NCI-H146 treated with DMSO at 0.1 percent for 48 hours (cell line): ENCODE measurements around the gene APLP2.
"Not testable (repeated sequence)": the region's sequence is repeated elsewhere in the genome, so short reads cannot be mapped to it uniquely, and the experiment has no call there.

Source experiments
- DNase-seq: peaks from one replicate; lab custom pipeline; 2025; ENCODE audit not compliant: unreplicated experiment; lab: John Stamatoyannopoulos, UW

Gene APLP2

DNA sequence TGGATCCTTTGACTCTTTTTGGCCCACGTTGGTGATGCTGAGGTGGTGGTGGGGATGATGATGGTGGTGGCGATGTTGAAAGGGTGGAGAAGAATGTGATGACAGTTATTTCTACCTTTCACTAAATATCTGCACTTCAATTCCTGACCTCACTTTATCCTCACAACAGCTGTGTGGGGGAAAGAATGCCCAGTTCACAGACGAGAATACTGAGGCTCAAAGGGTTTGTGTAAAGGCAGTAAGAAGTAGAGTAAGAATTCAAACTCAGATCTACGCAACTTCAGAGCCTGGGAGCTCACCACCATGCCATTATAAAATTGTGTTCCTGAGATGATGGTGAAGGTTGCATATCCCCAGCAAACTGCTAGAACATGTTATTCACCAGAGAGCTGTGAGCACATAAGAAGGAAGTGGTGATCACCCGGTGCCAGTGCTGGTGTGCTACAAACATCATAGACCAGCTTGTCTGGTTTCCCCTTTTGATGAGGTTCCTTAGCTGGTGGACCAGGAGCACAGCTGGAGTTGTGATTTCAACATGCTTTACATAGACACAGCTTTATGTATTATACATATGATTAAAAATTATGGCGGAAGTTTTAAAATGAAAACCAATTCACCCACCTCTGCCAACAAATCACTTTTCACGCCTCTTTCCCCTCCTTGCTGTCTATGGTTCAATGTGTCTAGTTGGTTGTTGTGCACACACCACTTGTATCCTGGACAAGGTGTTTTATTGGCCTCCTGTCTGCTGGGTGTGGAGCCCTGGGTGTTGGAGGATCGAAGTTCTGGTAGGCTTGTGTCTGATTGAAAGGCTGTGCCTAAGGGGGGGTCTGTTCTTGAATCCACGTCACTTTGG, 96.1 kb downstream of the APLP2 start:
- DNase-seq, result no peak

DNA sequence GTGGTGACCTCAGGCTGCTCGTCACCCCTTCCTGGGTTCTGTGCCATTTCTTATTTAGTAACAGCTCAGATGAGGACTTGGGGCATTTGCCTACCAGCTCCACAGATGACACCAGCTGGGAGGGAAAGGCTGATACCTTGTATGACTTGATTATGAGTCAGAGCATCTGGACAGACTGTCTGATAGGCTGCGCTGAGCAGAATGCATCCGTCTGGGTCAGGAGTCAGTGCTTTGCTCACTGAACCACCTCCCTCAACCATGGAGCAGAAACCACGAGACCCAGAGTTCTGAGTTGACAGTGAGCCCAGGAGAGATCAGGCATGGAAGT, 96.7 kb downstream of the APLP2 start:
- no peak for DNase-seq

DNA sequence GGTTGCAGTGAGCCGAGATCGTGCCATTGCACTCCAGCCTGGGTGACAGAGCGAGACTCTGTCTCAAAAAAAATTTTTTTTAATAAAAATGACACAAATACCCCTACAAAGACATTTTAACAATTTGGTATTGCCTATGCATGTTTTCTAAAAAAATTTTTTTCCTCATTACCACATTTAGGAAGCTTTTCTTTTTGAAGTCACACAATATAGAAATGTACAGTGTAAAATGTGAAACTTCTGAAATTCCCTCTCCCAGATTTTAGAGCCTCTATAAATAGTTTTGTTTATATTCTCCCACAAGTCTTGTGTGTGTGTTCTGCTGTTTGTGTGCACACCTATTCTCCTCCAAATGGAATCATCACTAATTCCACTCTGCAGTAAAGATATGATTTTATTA, 97.5 kb downstream of the APLP2 start:
- no peak for DNase-seq

DNA sequence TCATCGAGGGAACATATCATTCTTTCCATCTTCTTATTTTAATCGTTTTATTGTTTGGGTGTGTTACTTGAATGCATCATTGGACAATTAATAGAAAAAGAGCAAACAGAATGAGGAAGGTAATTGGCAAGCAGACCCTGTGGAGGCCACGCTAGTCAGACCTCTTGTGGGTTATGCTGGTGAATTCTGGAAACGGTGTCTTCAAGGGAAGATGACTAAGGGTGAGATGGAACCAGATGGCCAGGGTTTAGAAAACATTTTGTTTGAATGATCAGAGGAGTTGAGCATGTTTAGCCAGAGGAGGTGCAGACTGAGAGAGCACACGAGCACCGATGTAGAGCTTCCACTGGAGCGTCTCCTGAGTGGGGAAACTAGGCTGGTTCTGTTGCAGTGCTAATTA, 98.4 kb downstream of the APLP2 start:
- DNase-seq, result no peak

DNA sequence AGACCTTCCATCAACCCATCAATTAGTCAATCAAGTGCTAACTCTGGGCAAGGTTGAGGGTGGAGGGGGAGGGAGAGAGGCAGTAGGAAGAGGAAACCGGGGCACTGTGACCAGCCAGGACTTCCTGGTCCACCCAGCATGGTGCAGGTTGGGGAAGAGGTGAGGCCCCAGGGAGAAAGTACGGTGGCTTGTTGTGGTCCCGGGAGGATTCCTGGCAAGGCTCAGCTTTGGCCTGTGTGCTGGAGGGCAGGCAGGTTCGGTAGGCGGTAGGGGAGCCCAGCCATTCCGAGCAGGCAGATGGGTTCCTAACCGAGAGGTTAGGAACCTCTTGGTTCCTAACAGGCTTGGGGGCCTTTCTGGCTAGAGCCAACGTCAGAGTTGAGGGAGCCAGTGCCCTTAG, 100.7 kb downstream of the APLP2 start:
- no peak for DNase-seq

DNA sequence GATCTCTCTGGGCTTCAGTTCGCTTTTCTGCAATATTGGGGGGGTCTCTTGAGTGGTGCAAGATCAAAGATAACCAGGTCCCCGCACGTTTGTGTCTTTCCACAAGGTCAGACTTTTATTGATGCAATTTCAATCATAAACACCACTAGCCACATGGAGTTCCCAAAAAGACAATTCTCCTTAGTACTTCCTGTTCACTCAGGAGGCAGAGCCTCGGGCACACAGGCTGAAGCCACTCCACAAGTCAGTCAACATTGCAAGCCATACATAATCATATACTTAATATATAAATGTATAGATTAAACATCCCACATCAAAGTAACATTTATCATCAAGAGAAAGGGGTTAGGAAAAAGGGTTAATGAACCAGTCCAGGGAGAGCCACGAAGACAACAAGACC, 101.8 kb downstream of the APLP2 start:
- DNase-seq, result no peak

DNA sequence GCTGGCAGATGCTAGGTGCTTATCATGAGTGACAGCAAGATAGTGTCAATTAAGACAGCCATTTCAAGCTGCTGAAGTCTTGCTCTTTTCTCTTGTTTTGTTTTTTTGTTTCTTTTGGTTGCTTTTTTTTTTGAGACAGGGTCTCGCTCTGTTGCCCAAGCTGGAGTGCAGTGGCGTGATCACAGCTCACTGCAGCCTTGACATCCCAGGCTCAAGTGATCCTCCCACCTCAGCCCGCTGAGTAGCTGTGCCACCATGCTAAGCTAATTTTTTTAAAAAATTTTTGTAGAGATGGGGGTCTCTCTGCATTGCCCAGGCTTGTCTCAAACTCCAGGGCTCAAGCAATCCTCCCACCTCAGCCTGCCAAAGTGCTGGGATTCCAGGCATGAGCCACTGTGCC, 102.3 kb downstream of the APLP2 start:
- DNase-seq, result not testable (repeated sequence)

DNA sequence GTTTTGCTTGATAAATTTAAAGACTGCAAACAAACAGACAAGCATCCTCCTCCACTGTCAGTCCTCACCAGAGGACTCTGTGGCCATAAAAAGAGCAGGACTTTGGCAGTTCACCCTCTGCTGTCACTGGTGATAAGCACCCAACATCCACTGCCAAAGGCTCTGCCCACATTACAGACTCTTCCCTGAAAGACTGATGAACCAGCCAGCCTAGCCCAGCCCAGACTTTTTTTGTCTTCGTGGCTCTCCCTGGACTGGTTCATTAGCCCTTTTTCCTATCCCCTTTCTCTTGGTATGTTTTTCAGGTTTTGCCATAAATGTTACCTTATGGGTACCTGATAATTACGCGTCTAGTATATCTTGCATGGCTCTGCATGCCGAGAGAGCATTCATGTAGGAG, 104.9 kb downstream of the APLP2 start:
- no peak for DNase-seq

DNA sequence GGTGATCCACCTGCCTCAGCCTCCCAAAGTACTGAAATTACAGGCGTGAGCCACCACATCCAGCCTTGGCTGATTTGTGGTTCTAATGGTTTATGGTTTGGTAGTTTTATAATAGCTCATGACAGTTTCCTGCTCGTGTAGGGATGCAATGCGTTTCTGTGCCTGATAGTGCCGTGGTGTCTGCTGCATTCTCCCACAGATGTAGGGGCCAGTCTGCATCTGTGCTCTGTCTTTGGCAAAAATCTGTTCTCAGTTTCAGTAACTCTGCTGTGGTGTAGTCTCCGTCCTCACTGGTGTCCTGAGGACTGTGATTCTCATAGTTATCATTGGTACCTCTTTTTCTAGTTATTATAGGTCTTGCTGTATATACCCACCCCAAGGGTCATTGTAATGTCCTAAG, 106.2 kb downstream of the APLP2 start:
- no peak for DNase-seq

DNA sequence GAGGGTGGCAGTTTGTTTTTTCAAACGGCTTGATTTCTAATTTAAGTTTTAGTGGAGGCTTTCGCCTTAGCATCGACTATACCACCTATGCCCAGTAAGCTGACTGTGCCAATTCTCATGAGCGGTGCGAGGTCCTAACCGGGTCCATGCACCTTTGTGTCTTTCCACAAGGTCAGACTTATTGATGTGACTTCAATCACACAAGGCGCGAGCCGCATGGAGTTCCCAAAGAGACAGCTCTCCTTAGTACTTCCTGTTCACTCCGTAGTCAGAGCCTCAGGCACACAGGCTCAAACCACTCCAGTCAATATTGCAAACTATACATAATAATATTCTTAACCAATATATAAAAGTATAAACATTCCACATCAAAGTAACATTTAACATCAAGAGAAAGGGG, 108.1 kb downstream of the APLP2 start:
- no peak for DNase-seq

DNA sequence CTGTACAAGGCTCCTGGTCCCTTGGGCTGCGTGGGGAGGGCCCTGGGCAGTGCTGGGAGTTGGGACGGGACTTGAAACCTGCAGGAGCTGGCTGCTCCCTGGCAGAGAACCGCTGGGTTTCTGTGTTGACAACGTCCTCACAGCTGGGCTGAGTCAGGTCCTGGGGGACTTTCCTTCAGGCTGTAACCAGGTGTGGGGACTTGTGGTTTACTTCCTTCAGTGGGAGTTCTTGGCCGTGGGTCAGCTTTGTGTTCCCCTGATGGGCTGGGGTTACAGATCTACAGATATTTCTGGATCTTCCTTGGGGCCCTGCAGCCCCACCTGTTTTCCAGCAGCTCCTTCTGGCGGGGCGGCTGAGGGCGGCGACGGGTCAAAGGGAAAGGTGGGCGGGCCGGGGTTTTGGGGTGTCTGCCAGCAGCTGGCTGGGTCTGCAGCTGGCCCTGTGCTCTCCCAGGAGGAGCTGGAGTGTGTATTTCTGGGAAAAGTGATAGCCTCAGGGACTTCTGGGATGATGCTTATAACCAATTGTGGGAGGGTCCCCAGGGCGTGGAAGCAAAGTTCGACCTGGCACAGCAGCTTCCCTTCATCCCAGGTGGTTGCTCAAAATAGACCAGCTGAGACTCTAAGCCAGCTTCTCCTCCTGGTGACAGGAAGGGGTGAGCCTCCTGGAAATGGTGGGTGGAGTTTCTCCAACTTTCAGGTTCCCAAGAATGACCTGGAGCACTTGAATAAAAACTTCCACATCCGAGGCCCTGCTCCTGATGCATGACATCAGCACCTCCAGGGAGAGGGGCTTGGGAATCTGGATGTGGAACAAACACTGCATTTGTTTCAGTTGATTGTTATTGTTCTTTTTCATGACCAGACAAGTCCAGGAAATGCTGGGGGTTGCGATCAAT, 109.0 kb downstream of the APLP2 start:
- no peak for DNase-seq

DNA sequence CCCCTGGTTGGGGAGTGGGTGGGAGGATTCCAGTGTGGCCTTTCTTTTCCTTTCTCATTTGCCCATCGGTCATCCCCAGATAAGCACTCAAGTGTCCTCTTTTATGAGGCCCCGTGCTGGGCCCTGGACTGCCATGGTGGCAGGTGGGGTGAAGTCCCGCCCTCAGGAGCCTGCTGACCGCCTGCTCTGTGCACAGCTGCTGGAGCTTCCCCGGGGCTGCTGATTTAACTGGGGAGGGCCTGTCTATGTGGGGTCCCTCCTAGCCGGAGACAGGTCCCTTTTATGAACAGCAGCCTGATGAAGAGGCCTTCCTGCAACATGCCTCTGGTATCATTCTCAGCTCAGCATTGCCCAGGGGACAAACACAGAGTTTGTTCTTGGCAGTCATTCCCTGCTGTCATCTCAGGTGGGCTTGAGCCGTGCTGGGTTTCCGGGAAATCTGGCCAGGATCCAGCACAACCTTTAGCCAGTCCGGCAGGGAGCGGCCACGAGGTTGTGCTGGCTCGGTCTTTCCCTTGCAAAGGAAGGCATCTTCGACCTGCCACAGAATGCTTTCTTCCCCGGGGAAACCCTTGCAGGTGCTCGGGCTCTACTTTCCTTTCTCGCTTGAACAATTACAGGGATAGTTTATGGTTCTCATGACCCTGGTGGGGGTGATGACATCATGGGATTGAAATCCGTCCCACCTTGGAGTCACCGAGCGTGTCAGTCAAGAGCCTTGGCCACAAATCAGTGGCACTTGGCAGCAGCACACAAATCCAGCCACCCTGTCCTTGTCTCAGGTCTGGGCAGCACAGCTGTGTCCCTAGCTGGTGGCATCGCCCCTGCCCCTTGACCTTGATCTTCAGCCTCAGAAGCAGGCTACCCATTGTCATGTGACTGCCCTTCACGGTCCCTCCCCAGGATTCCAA, 110.0 kb downstream of the APLP2 start:
- peak; percentile 91 for DNase-seq

DNA sequence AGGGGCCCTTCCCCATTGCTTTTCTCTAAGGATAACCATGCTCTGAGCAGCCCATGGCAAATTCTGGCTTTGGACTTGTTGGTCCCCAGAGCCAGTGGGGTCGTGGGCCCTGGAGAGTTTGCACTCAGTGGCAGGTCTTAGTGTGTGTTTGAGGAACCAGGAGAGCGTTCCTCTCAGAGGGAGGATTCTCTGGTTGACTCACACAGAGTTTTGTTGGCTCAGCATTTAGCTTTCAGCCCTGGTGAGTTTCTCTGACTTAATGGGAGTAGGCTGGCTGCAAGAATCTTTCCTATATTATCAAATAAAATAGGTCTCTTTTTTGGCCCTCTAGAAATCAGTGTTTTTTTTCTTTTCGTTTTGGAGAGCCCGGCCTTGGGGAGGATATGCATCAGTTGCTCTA, 110.8 kb downstream of the APLP2 start:
- no peak for DNase-seq

DNA sequence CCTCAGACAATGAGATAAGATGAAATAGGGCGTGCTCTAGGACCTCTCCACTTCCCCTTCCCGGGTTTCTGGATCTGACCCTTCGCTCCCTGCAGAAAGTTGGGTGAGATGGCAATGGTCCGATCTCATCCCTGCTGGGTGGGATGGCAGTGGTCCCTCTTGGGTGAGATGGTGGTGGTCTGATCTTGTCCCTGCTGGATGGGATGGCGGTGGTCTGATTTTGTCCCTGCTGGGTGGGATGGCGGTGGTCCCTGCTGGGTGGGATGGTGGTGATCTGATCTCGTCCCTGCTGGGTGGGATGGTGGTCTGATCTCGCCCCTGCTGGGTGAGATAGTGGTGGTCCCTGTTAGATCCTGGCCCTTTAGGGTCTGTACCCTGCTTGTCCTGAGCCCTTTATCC, 111.2 kb downstream of the APLP2 start:
- no peak for DNase-seq

DNA sequence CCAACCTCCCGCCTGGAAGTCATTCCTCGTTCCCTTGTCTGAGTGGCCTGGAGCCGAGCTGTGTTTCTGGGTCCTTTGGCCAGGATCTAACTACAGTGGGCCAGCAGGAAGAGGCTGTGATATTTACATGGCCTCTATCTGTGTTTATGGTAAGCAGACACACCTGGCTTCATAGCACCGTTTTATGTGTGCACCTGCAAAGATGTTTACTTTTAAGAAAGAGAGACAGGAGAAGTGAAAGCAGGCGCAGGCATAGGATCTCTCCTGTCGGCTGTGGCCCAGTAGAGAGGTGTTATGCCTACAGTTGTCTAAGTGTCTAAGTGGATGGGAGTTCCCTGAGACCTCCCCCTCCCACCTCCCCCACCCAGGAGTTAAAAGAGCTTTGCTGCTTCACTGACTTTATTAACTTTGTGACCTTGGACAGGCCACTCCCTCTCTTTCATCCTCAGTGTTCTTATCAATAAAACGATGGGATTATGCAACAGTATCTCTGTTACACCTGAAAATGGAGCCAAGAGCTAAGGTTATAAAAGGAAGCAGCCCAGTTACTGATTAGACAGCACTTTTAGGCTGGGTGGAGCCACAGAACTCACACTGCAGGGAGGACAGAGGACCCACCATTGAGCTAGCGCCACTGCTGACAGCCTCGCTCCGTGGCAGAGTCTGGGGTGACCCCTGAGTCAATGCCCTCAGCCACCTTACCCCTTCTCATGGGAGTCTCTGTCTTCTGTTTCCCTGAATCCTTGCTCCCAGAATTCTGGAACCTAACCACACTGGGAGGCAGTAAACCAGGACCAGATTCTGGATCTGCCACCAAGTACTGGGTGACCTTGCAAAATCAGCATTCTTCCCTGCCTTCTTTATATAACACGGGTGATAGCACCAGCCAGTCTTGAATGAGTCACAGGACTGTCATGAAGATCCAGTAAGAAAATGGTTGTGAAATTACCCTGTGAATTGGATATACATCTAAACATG, 111.9 kb downstream of the APLP2 start:
- peak; percentile 91 for DNase-seq

DNA sequence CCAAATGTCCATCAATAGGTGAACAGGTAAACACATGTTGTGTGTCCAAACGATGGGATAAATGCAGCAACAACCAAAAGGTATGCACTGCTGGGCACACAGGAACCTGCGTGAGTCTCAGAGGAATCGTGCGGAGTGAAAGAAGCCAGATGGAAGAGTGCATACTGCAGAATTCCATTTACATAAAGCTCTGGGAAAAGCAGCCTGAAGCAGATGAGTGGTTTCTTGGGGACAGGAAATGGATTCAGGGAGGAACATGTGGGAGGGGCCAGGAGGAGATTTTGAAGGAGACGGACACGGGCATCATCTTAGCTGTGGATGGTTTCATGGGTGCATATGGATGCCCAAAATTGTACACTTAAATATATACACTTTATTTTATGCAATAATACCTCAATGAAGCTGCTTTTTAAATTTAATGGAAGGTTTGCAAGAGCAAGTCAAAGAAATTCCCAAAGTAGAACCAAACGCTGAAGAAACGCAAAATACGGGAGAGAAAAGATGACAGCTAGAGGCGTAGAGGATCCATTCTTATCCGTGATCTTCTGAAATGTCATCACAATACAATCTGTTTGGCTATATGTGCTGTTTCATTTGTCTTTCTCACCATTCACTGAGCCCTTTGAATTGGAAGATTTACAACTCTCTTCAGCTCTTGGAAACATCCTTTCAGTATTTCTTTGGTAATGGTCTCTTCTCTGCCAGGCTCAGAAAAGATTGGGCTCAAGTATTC, 114.3 kb downstream of the APLP2 start:
- no peak for DNase-seq

DNA sequence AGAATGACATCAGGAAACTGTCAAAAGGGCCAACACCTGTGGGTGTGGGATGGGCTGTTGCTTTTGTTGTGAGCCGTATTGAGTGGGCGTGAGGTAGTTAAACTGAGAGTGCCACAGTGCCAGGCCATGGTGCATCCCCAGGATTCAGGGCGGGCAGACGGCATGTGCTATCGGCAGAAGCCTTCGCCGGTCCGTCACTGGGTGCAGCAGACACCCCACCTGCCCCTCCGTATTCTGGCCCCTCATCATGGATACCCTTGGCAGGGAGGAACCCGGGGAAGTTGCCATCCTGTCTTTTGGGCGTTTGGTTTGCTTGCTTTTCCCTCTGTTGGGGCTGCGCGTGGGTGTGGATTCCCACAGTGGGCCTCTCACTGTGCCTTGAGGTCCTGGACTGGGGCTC, 117.4 kb downstream of the APLP2 start:
- DNase-seq, result no peak

DNA sequence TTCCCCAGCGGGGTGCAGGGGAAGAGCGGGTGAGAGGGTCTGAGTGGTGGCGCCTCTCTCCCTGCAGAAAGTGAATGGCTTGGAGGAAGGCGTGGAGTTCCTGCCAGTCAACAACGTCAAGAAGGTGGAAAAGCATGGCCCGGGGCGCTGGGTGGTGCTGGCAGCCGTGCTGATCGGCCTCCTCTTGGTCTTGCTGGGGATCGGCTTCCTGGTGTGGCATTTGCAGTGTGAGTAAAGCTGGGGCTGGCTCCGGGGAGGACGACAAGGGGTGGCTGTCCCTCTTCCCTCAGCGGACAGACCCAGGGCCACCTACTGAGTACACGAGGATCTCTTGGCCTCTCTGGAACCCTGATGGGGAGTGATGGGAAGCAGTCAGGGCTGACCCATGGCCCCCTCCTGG, 118.4 kb downstream of the APLP2 start:
- no peak for DNase-seq

DNA sequence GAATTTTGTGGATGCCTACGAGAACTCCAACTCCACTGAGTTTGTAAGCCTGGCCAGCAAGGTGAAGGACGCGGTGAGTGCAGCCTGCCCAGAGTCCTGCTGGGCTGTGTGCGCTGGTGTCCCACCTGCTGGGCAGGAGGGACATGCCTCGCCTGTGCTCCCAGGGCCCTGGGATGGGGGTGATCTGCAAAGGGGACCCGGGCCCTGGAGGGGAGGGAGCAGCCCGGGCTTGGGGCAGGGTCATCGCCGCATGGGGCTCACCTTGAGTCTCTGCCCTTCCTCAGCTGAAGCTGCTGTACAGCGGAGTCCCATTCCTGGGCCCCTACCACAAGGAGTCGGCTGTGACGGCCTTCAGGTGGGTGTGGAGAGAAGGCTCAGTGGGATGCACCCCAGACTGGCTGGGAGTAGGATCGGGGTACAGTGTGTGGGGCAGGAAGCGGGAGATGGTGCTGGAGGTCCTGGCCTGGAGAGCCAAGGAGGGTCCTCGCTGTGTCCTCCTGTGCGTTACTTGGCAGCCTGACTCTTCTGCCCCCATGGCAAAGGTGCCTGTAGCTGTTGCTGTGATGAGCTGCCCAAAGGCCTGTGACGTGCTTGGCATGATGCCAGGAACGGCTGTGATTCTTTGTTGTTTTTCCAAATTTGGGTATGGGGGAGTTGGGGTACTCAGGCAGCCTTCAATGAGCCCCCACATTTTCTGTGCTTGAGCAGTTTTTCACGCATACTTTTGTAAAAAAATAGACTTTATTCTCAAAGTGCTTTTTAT, 119.1 kb downstream of the APLP2 start:
- no peak for DNase-seq
